ENCODE data around the gene KCNN2. TPM values are rescaled to one million over a fixed set of nuclear protein-coding genes. Genes with fewer than 3 reads are reported as not detected.

KCNN2 gene
- total RNA-seq, 1 donor from 2014 or later, result 2.0 TPM

- no peak for DNase-seq (ENCODE audit: low spot score, unreplicated experiment)
- Mint-ChIP-seq H3K9me3 (ENCODE audit: low read depth) (no peaks in the 10 kb centered on the region), H3K27me3 (no peaks in the 10 kb centered on the region), H3K4me1 (ENCODE audit: low read depth) (no peaks in the 10 kb centered on the region), H3K27ac (no peak overlapping the region), H3K4me3 (ENCODE audit: low read depth) (no peak overlapping the region), H3K36me3 (ENCODE audit: insufficient read depth) (no peaks in the 10 kb centered on the region)
- TF ChIP-seq CTCF (IDR thresholded peaks at IDR 0.05; ENCODE audit: unreplicated experiment), result no peak
These were observed 25.6 kb downstream of the KCNN2 start for GRCh38 chr5:114387433-114387832.

GRCh38 chr5:114390431-114390830 is 28.6 kb downstream of the KCNN2 start:
- no peaks in the 10 kb centered on the region for H3K9me3 Mint-ChIP-seq (ENCODE audit: low read depth)
- DNase-seq (ENCODE audit: low spot score, unreplicated experiment), result no peak
- no peaks in the 10 kb centered on the region for H3K27me3 Mint-ChIP-seq
- peaks cover 2% of the 10 kb centered on the region for H3K4me1 Mint-ChIP-seq (ENCODE audit: low read depth)
- no peak overlapping the region for H3K27ac Mint-ChIP-seq
- H3K36me3 Mint-ChIP-seq (ENCODE audit: insufficient read depth), result no peaks in the 10 kb centered on the region
- no peak for TF ChIP-seq CTCF (IDR thresholded peaks at IDR 0.05; ENCODE audit: unreplicated experiment)
- H3K4me3 Mint-ChIP-seq (ENCODE audit: low read depth), result no peak overlapping the region

- no peak for TF ChIP-seq CTCF (IDR thresholded peaks at IDR 0.05; ENCODE audit: unreplicated experiment)
- Mint-ChIP-seq H3K27me3 (no peaks in the 10 kb centered on the region), H3K4me1 (ENCODE audit: low read depth) (peaks cover 2% of the 10 kb centered on the region), H3K36me3 (ENCODE audit: insufficient read depth) (no peaks in the 10 kb centered on the region), H3K9me3 (ENCODE audit: low read depth) (no peaks in the 10 kb centered on the region), H3K4me3 (ENCODE audit: low read depth) (no peak overlapping the region), H3K27ac (no peak overlapping the region)
- no peak for DNase-seq (ENCODE audit: low spot score, unreplicated experiment)
These were observed 29.5 kb downstream of the KCNN2 start for GRCh38 chr5:114391321-114391720.

- no peak for DNase-seq (ENCODE audit: low spot score, unreplicated experiment)
- Mint-ChIP-seq H3K9me3 (ENCODE audit: low read depth) (peaks cover under 1% of the 10 kb centered on the region), H3K4me3 (ENCODE audit: low read depth) (no peak overlapping the region), H3K36me3 (ENCODE audit: insufficient read depth) (no peaks in the 10 kb centered on the region), H3K4me1 (ENCODE audit: low read depth) (peaks cover 2% of the 10 kb centered on the region), H3K27me3 (no peaks in the 10 kb centered on the region), H3K27ac (no peak overlapping the region)
- no peak for TF ChIP-seq CTCF (IDR thresholded peaks at IDR 0.05; ENCODE audit: unreplicated experiment)
These were observed 31.3 kb downstream of the KCNN2 start for GRCh38 chr5:114393159-114393558.

GRCh38 chr5:114402206-114402605 is 40.3 kb downstream of the KCNN2 start:
- TF ChIP-seq CTCF (IDR thresholded peaks at IDR 0.05; ENCODE audit: unreplicated experiment), result no peak
- Mint-ChIP-seq H3K36me3 (ENCODE audit: insufficient read depth) (no peaks in the 10 kb centered on the region), H3K4me1 (ENCODE audit: low read depth) (no peaks in the 10 kb centered on the region), H3K27ac (no peak overlapping the region), H3K4me3 (ENCODE audit: low read depth) (no peak overlapping the region), H3K9me3 (ENCODE audit: low read depth) (peaks cover 6% of the 10 kb centered on the region), H3K27me3 (no peaks in the 10 kb centered on the region)
- DNase-seq (ENCODE audit: low spot score, unreplicated experiment), result no peak

Data from progenitor cell of endocrine pancreas (in vitro differentiated cells).